Endometrium (tissue), 2 donors: Measurements from ENCODE around the gene BEND3.
"Not testable (repeated sequence)": the region's sequence is repeated elsewhere in the genome, so short reads cannot be mapped to it uniquely, and the experiment has no call there.

ENCODE experiments used
- FAIRE-seq: peaks from 2 replicates; lab custom pipeline; 2012; peaks lifted over from hg19 to GRCh38; lab: Jason Lieb, UNC
- donor health status: control.
- donor health status: control.

Gene BEND3

GRCh38 chr6:107114926-107115694 is at the start of gene BEND3:
Gene BEND3 (minus strand): TSS chr6:107115515. CDS start chr6:107099285, 16,230 bp downstream.
- FAIRE-seq, result no peak

- FAIRE-seq, result not testable (repeated sequence)
Observed at GRCh38 chr6:107164299-107164698, 49.0 kb upstream of the BEND3 start.

GRCh38 chr6:107161521-107161920 is 46.2 kb upstream of the BEND3 start:
- no peak for FAIRE-seq

- FAIRE-seq, result no peak
Observed at GRCh38 chr6:107156617-107157016, 41.3 kb upstream of the BEND3 start.

GRCh38 chr6:107154801-107155160 is 39.5 kb upstream of the BEND3 start:
- no peak for FAIRE-seq

- no peak for FAIRE-seq
Observed at GRCh38 chr6:107154131-107154800, 39.0 kb upstream of the BEND3 start.

GRCh38 chr6:107152638-107153430 is 37.5 kb upstream of the BEND3 start:
- no peak for FAIRE-seq

GRCh38 chr6:107144666-107145065 is 29.4 kb upstream of the BEND3 start:
- no peak for FAIRE-seq

- no peak for FAIRE-seq
Observed at GRCh38 chr6:107144014-107144413, 28.7 kb upstream of the BEND3 start.

GRCh38 chr6:107140581-107140980 is 25.3 kb upstream of the BEND3 start:
- FAIRE-seq, result no peak

- not testable (repeated sequence) for FAIRE-seq
Observed at GRCh38 chr6:107136324-107136723, 21.0 kb upstream of the BEND3 start.

GRCh38 chr6:107135048-107135680 is 19.8 kb upstream of the BEND3 start:
- not testable (repeated sequence) for FAIRE-seq

GRCh38 chr6:107132330-107132954 is 17.1 kb upstream of the BEND3 start:
- FAIRE-seq, result no peak

GRCh38 chr6:107129370-107129925 is 14.1 kb upstream of the BEND3 start:
- no peak for FAIRE-seq

GRCh38 chr6:107128577-107128976 is 13.3 kb upstream of the BEND3 start:
- FAIRE-seq, result no peak

GRCh38 chr6:107128175-107128574 is 12.9 kb upstream of the BEND3 start:
- no peak for FAIRE-seq

- no peak for FAIRE-seq
Observed at GRCh38 chr6:107125771-107126170, 10.5 kb upstream of the BEND3 start.

GRCh38 chr6:107124934-107125348 is 9.6 kb upstream of the BEND3 start:
- FAIRE-seq, result no peak

- no peak for FAIRE-seq
Observed at GRCh38 chr6:107123501-107123900, 8.2 kb upstream of the BEND3 start.

GRCh38 chr6:107122748-107123147 is 7.4 kb upstream of the BEND3 start:
- FAIRE-seq, result no peak

GRCh38 chr6:107121964-107122495 is 6.7 kb upstream of the BEND3 start:
- FAIRE-seq, result no peak
